ENCODE measurements around the gene SLC25A38. TPM values are rescaled to one million over a fixed set of nuclear protein-coding genes. Genes with fewer than 3 reads are reported as not detected.

Gene SLC25A38
- total and polyA plus RNA-seq, 11 donors: 13.6 to 34.8 (median 20.9) TPM

DNA sequence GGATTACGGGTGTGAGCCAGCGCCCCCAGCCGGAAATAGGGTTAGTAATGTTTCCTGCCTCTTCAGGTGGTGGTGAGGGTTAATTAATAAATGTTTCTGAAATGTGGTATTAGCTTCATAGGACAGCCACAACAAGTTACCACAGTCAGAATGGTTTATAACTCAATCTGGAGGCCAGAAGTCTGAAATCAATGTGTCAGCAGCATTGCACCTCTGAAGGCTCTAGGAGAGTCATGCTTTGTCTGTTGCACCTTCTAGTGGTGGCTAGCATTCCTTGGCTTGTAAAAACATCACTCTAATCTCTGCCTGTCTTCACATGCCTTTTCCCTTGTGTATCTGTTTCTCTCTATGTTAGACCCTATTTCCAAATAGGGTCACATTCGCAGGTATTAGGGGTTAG, 15.5 kb downstream of the SLC25A38 start:
- H3K27ac ChIP-seq: no peak overlapping the region
- 81 to 98% (median 95%) methylated on average over 4 of the region's 4 CpGs for WGBS, 4 donors
- no peaks in the 10 kb centered on the region for H3K9me3 ChIP-seq
- DNase-seq (no peak), ATAC-seq (no peak)
- intact Hi-C loops (cut with DNase I): no loop called here
- H3K4me1 ChIP-seq: peaks cover 0 to 2% (median 0%) of the 10 kb centered on the region in 12 donors
- peaks cover 0 to 59% (median 53%) of the 10 kb centered on the region in 9 donors for H3K36me3 ChIP-seq
- no peak overlapping the region for H3K4me3 ChIP-seq
- no peaks in the 10 kb centered on the region for H3K27me3 ChIP-seq
- TF ChIP-seq POLR2A (IDR thresholded peaks at IDR 0.05): no peak
- TF ChIP-seq, protein P1, sequence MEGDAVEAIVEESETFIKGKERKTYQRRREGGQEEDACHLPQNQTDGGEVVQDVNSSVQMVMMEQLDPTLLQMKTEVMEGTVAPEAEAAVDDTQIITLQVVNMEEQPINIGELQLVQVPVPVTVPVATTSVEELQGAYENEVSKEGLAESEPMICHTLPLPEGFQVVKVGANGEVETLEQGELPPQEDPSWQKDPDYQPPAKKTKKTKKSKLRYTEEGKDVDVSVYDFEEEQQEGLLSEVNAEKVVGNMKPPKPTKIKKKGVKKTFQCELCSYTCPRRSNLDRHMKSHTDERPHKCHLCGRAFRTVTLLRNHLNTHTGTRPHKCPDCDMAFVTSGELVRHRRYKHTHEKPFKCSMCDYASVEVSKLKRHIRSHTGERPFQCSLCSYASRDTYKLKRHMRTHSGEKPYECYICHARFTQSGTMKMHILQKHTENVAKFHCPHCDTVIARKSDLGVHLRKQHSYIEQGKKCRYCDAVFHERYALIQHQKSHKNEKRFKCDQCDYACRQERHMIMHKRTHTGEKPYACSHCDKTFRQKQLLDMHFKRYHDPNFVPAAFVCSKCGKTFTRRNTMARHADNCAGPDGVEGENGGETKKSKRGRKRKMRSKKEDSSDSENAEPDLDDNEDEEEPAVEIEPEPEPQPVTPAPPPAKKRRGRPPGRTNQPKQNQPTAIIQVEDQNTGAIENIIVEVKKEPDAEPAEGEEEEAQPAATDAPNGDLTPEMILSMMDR (IDR thresholded peaks at IDR 0.05): no peak

DNA sequence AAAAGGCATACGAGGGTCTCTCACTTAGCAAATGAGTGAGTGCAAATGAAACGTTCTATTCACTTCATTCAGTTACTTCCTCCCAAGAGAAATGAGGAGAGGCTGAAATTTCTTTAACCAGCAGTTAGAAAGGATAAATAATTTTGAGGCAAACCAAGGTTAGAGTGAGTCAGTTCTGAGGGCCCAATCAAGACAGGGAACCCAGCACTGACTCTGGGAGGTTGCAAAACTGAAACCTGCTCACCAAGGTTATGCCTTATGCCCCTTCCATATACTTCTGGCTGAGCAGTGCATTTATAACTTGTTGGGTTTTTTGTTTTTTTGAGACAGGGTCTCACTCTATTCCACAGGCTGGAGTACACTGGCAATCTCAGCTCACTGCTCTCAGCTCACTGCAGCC, 18.8 kb downstream of the SLC25A38 start:
- Histone ChIP-seq H3K27ac (no peak overlapping the region), H3K36me3 (peaks cover 0 to 26% (median 21%) of the 10 kb centered on the region in 9 donors), H3K4me3 (no peak overlapping the region), H3K4me1 (peaks cover 0 to 6% (median 0%) of the 10 kb centered on the region in 12 donors), H3K27me3 (no peaks in the 10 kb centered on the region), H3K9me3 (no peaks in the 10 kb centered on the region)
- TF ChIP-seq POLR2A (IDR thresholded peaks at IDR 0.05): no peak
- DNase-seq: no peak
- WGBS, 4 donors: 56 to 70% (median 62%) methylated on average over 2 of the region's 2 CpGs
- no peak for ATAC-seq
- intact Hi-C loops (cut with DNase I): no loop called here

DNA sequence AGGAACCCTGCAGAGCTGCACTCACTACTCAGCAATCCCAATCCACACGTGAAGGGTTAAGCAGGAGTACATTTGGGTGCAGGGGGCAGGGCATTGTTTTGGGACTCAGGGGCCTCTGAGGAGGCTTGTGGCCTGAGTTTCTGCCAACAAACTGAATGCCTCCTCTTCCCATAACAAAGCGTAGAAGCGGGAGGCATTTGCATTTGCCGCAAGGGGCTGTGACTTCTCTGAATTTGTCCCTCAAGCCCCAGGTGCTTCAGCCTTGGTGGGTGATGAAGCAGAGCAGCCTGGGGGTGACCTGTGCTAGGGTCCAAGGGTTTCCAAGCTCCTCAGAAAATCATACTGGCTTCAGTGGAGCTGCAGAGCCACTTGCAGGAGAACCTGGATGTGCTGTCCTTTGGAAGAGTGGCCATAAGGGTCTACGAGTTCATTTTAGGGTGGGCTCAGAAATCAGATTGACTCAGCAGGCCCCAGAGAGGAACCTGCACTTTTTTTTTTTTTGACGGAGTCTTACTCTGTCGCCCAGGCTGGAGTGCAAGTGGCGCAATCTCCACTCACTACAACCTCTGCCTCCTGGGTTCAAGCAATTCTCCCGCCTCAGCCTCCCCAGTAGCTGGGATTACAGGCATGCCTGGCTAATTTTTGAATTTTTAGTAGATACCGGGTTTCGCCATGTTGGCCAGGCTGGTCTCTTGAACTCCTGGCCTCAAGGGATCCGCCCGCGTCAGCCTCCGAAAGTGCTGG, 21.9 kb downstream of the SLC25A38 start:
- Histone ChIP-seq H3K4me3 (no peak overlapping the region), H3K9me3 (no peaks in the 10 kb centered on the region), H3K4me1 (peaks cover 4 to 34% (median 23%) of the 10 kb centered on the region in 12 donors), H3K27ac (no peak overlapping the region), H3K36me3 (peaks cover 0 to 29% (median 22%) of the 10 kb centered on the region in 9 donors), H3K27me3 (no peaks in the 10 kb centered on the region)
- WGBS, 4 donors: 82 to 87% (median 85%) methylated on average over 15 of the region's 15 CpGs
- DNase-seq (no peak), ATAC-seq (no peak)
- TF ChIP-seq, protein P1 (IDR thresholded peaks at IDR 0.05): no peak
- TF ChIP-seq POLR2A (IDR thresholded peaks at IDR 0.05): no peak
- intact Hi-C loops (cut with DNase I): no loop called here

DNA sequence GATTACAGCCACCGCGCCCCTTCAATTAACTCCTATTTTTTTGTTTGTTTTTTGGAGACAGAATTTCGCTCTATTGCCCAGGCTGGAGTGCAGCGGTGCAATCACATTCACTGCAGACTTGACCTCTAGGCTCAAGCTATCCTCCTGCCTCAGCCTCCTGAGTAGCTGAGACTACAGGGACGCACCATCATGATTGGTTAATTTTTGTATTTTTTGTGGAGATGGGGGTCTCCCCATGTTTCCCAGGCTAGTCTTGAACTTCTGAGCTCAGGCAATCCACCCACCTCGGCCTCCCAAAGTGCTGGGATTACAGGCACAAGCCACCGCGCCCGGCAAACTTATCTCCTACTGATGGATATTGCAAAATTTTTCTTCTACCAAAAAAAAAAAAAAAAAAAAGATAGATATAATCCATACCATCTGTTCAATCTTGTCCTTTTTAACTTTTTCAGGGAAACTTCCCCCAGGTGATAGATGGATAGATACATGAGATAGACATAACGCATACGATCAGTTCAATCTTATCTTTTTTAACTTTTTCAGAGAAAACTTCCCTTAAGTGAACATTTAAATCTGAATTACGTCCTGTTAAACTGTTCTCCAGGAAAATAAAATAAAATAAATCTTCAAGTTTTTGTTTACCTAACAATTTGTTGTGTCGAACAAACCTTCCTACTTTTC, 22.7 kb downstream of the SLC25A38 start:
- no peak for ATAC-seq
- peaks cover 0 to 36% (median 29%) of the 10 kb centered on the region in 9 donors for H3K36me3 ChIP-seq
- no peaks in the 10 kb centered on the region for H3K27me3 ChIP-seq
- no peaks in the 10 kb centered on the region for H3K9me3 ChIP-seq
- H3K4me1 ChIP-seq: peaks cover 4 to 39% (median 23%) of the 10 kb centered on the region in 12 donors
- H3K4me3 ChIP-seq: peak overlapping the region; percentile 64 to 95 (median 76)
- 54 to 75% (median 73%) methylated on average over 13 of the region's 13 CpGs for WGBS, 4 donors
- peak overlapping the region; percentile 43 to 91 (median 86) for H3K27ac ChIP-seq
- intact Hi-C loops (cut with DNase I): loop anchor here in 1 of 10 donors (2.0 kb wide), 1 partner anchor 21 kb away; no protein-coding TSS in a partner anchor
- no peak for DNase-seq
- no peak for TF ChIP-seq POLR2A (IDR thresholded peaks at IDR 0.05)
- TF ChIP-seq, protein P1 (IDR thresholded peaks at IDR 0.05): no peak
